Stimulated activated CD8-positive, alpha-beta memory T cell treated with anti-CD3 and anti-CD28 coated beads, Interleukin-15, amount 100 ng/mL, for 1 hour (primary cell): ENCODE results near the gene APOA4.

Experiments used
- DNase-seq: peaks from one replicate; pipeline ENCODE4 v3.0.0-alpha.2; 2020; ENCODE audit warnings: low read depth

The APOA4 gene

DNA sequence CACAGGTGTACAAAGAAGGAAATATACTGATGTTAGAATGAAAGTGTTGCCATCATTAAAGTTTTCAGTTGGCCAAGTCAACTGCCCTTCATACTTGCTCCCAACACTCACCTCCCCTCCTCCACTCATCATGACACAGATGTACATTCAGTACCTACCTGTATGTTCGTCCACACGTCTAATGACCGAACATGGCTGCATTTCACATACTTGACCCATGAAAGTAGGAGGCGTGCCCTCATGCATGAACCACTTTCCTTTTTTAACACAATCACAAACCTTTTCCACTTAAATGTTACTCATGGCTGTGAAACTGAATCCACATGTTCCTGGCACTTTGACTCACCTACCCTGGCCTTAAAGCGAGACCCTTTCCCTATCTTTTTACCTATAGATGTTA is 47.1 kb downstream of the APOA4 start:
- DNase-seq = no peak

DNA sequence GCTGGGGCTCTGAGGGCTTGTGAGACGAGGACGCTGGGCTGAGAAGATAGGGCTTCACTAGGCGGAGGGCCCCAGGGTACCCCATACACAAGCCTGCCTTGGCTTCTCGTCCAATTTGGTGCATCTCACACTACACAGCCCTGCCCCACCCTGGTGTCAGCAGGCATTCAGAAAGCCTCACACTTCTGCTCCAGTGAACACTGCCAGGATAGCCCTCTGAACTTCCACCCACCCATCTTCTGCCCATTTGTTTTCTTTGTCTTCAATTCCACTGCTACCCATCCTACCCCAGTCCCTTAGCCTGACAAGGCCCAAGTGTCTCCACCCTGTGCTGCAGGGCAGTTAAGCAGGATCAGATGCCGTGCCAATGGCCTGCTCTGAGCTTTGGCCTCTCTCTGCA is 48.4 kb downstream of the APOA4 start:
- no peak for DNase-seq

DNA sequence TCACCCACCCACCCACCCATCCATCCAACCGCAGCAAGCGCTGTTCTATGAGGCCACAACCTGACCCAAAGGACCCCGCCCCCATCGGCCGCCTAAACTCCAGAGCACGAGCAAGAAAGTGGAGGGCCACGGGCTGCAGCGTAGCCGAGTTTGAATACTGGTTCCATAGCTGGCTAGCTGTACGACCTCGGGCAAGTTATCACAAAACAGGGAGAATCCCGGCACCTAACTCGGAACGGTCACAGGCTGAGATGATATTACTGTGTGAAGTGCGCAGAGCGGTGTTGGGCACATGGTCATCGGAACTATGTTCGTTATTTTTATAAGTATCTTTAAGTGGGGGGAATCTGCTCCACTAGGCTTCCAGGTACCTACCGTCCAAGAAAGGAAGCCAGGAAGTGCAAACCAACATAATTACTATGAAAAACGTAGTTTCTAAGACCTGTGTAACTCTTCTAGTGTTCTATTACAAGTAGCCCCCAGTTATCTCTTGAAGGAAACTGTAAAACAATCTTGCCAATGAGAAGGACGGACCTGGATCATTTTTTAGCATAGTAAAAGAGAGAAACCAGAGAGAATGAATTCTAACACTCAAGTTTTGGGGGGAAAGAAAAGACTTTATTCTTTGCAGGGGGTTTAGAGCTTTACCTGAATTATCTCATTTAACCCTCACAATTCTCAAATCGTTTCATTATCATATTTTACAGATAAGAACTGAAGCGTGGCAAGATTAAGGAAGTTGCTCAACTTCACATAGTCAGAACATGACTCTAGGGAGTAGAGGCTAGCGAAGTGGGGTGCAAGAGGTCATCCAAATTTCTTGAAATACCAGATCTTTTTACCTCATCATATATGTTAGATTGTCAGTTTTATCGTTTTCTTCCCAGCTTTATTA is 49.7 kb downstream of the APOA4 start:
- DNase-seq = no peak

DNA sequence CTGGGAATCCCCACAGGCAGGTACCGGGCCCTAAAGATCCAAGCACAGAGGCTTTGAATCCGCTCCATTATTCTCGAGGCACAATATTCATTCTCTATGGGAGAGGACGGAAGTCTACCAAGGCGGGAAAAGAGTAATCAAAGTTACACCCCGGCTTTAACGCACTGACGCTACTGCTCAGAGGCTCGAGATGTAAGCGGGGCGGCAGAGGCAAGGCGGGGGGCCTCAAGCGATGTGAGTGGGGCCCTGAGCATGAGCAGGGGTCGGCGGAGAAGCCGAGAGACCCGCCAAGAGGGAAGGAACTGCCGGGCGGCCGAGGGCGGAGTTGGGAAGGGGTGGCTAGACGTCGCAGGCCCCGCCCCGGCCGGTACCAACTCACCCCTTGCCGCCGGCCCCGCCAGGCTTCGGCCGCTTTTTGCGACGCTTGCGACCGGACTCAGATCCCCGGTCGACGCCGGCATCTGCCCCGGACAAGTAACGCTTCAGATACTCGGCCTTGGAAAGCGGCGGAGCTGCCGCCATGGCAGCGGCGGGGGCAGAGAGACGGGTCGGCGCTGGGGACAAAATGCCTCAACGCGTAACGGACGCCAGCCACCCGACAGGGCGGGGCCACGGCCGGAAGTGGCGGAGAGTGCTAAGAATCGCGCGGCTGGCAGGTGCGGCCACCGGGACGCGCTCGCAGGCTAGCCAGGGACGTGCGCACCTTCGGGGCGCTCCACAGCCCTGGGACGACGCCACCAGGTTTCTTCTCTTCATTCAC is 50.5 kb downstream of the APOA4 start, which contains the start of gene BUD13:
BUD13 (minus strand) TSS at position 545 of the 760 bp plus-strand sequence; CDS start at position 522, 23 bp downstream.
- DNase-seq = peak; percentile 92

DNA sequence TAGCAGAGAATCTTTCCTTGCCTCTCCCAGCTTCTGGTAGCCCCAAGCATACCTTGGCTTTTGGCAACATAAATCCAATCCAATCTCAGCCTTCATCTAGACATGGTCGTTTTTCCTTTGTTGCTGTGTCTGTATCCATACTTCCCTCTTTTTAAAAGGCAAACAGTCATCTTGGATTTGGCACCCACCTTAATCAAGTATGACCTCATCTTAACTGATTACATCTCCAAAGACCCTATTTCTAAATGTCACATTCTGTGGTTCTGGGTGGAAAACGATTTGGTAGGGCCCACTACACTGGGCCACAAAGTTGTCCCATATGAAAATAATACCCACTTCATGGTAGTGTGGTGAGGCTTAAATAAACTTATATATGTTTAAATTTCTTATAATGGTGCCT is 51.2 kb downstream of the APOA4 start:
- DNase-seq = no peak
